Stomach smooth muscle (tissue), 2 donors: ENCODE measurements around the gene RNF121.

Experiments used
- H3K27ac ChIP-seq: one replicate; pipeline ENCODE4 v1.7.0; 2013; ENCODE audit warnings: mild to moderate bottlenecking, low read length, inconsistent platforms
- H3K27me3 ChIP-seq, 2 donors: one replicate each; pipeline ENCODE4 v1.7.0; 2013; ENCODE audit warnings: low read length in 2 of 2; ENCODE audit not compliant: insufficient read depth in 2 of 2, control insufficient read depth in 1 of 2
- H3K36me3 ChIP-seq, 2 donors: one replicate each; pipeline ENCODE4 v1.7.0; 2013; ENCODE audit warnings: low read length in 2 of 2; ENCODE audit not compliant: control insufficient read depth in 2 of 2, insufficient read depth in 2 of 2
- H3K4me1 ChIP-seq: one replicate; pipeline ENCODE4 v1.7.0; 2013; ENCODE audit warnings: low read length; ENCODE audit not compliant: control insufficient read depth, insufficient read depth
- H3K4me3 ChIP-seq, 2 donors: one replicate each; pipeline ENCODE4 v1.7.0; 2013; ENCODE audit warnings: low read length in 2 of 2
- H3K9ac ChIP-seq, 2 donors: one replicate each; pipeline ENCODE4 v1.7.0; 2013; ENCODE audit warnings: low read length in 2 of 2, mild to moderate bottlenecking in 1 of 2
- H3K9me3 ChIP-seq, 2 donors: one replicate each; pipeline ENCODE4 v1.7.0; 2013; ENCODE audit warnings: low read length in 2 of 2; ENCODE audit not compliant: control insufficient read depth in 2 of 2
- donor health status: healthy.
- donor health status: Pancreatic carcinoma.

RNF121 gene

GRCh38 chr11:71988050-71988449, 59.2 kb downstream of the RNF121 start:
- H3K9me3 ChIP-seq, result no peaks in the 10 kb centered on the region
- H3K36me3 ChIP-seq, result peaks cover 6 to 11% of the 10 kb centered on the region in 2 donors
- H3K27ac ChIP-seq, result peak overlapping the region; percentile 66
- no peak overlapping the region for H3K4me3 ChIP-seq
- H3K4me1 ChIP-seq, result peaks cover 18% of the 10 kb centered on the region
- no peaks in the 10 kb centered on the region for H3K27me3 ChIP-seq
- no peak overlapping the region for H3K9ac ChIP-seq

GRCh38 chr11:71990701-71991100, 61.9 kb downstream of the RNF121 start:
- H3K4me1 ChIP-seq, result peaks cover 18% of the 10 kb centered on the region
- H3K36me3 ChIP-seq, result peaks cover 5 to 8% of the 10 kb centered on the region in 2 donors
- no peak overlapping the region for H3K4me3 ChIP-seq
- H3K9ac ChIP-seq, result no peak overlapping the region
- no peak overlapping the region for H3K27ac ChIP-seq
- no peaks in the 10 kb centered on the region for H3K9me3 ChIP-seq
- H3K27me3 ChIP-seq, result no peaks in the 10 kb centered on the region

GRCh38 chr11:71991494-71991893, 62.6 kb downstream of the RNF121 start:
- H3K4me3 ChIP-seq, result no peak overlapping the region
- H3K4me1 ChIP-seq, result peaks cover 18% of the 10 kb centered on the region
- H3K9me3 ChIP-seq, result no peaks in the 10 kb centered on the region
- H3K9ac ChIP-seq, result no peak overlapping the region
- H3K27me3 ChIP-seq, result no peaks in the 10 kb centered on the region
- H3K27ac ChIP-seq, result no peak overlapping the region
- peaks cover 5 to 8% of the 10 kb centered on the region in 2 donors for H3K36me3 ChIP-seq

- Histone ChIP-seq H3K36me3 (peaks cover 5 to 8% of the 10 kb centered on the region in 2 donors), H3K27me3 (no peaks in the 10 kb centered on the region), H3K4me3 (no peak overlapping the region), H3K9me3 (no peaks in the 10 kb centered on the region), H3K27ac (no peak overlapping the region), H3K4me1 (peaks cover 14% of the 10 kb centered on the region), H3K9ac (no peak overlapping the region)
These were observed 63.4 kb downstream of the RNF121 start for GRCh38 chr11:71992136-71992730.

GRCh38 chr11:71994786-71995185, 65.9 kb downstream of the RNF121 start:
- H3K27me3 ChIP-seq, result no peaks in the 10 kb centered on the region
- no peak overlapping the region for H3K4me3 ChIP-seq
- no peak overlapping the region for H3K27ac ChIP-seq
- H3K36me3 ChIP-seq, result peaks cover 5 to 8% of the 10 kb centered on the region in 2 donors
- peaks cover 9% of the 10 kb centered on the region for H3K4me1 ChIP-seq
- H3K9ac ChIP-seq, result no peak overlapping the region
- no peaks in the 10 kb centered on the region for H3K9me3 ChIP-seq

- H3K27ac ChIP-seq, result no peak overlapping the region
- H3K9me3 ChIP-seq, result no peaks in the 10 kb centered on the region
- H3K27me3 ChIP-seq, result no peaks in the 10 kb centered on the region
- no peak overlapping the region for H3K9ac ChIP-seq
- peaks cover 3 to 4% of the 10 kb centered on the region in 2 donors for H3K36me3 ChIP-seq
- H3K4me1 ChIP-seq, result peaks cover 20% of the 10 kb centered on the region
- H3K4me3 ChIP-seq, result no peak overlapping the region
These were observed 67.0 kb downstream of the RNF121 start for GRCh38 chr11:71995726-71996291.

DNA sequence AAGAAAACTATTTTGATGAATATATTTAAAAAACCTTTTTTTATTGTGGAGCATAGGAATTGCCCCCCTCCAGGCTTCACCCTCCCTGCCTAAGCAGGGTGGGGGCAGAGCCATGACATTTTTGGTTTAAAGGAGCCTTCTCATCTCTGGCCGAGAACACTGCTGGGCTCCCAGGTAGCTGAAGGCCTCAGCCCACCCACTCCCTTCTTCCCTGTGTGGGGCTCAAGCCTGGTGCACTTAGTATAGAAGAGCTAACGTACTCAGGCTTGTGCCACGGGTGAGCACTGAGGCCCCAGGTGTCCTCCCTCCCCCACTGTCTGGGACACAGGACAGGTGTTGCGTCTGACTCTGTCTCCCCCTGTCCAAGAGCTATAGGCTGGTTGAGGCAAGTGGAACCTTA, 67.7 kb downstream of the RNF121 start:
- no peak overlapping the region for H3K9ac ChIP-seq
- no peak overlapping the region for H3K27ac ChIP-seq
- H3K4me1 ChIP-seq, result peaks cover 23% of the 10 kb centered on the region
- H3K4me3 ChIP-seq, result no peak overlapping the region
- no peaks in the 10 kb centered on the region for H3K27me3 ChIP-seq
- H3K36me3 ChIP-seq, result peaks cover under 1 to 4% of the 10 kb centered on the region in 2 donors
- no peaks in the 10 kb centered on the region for H3K9me3 ChIP-seq

GRCh38 chr11:71996946-71997345, 68.1 kb downstream of the RNF121 start:
- Histone ChIP-seq H3K27ac (no peak overlapping the region), H3K36me3 (peaks cover 3 to 7% of the 10 kb centered on the region in 2 donors)

DNA sequence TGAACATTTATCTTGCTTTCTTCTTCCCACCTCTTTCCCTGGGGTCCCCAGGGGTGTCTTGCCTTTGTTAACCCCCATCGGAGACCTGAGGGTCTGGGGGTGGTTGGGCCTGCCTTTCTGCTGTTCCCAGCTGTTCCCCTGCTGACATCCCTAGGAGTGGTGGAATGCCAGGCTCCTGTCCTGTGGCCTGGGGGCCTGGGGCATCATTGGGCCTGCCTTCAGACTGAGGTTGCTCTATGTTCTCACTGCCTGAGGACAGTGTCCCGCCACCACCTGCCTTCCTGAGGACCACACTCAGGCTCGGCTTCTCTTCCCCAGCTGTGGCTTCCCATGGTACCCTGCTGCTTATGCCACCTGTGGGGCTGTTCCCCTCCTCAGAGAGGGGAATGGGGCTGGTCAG, 68.7 kb downstream of the RNF121 start:
- no peaks in the 10 kb centered on the region for H3K9me3 ChIP-seq
- no peaks in the 10 kb centered on the region for H3K27me3 ChIP-seq
- H3K36me3 ChIP-seq, result peaks cover 8 to 12% of the 10 kb centered on the region in 2 donors
- H3K4me1 ChIP-seq, result peaks cover 23% of the 10 kb centered on the region
- H3K9ac ChIP-seq, result no peak overlapping the region
- no peak overlapping the region for H3K4me3 ChIP-seq
- no peak overlapping the region for H3K27ac ChIP-seq

More at GRCh38 chr11:71996946-71997345, 68.1 kb downstream of the RNF121 start:
- Histone ChIP-seq H3K4me1 (peaks cover 23% of the 10 kb centered on the region), H3K9me3 (no peaks in the 10 kb centered on the region), H3K9ac (no peak overlapping the region), H3K4me3 (no peak overlapping the region), H3K27me3 (no peaks in the 10 kb centered on the region)

DNA sequence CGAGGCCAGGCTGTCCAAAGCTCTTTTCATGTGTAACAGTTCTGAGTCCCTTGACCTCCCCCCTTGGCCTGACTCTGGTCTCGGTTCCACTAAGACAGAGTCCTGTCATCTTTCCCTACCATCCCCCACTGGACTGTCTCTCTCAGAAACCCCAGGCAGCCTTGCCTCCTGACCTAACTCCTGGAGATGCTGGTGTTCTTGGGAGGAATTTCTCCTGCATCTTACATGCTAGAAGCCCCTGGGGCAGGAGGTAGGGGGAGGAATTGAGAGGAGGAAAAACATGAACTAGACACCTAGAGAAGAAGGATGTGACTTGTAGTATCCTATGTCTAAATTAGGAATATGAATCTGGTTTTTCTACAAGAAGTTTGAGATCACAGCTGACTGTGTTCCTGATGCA, 69.2 kb downstream of the RNF121 start:
- H3K4me3 ChIP-seq, result no peak overlapping the region
- no peak overlapping the region for H3K9ac ChIP-seq
- no peaks in the 10 kb centered on the region for H3K27me3 ChIP-seq
- H3K9me3 ChIP-seq, result no peaks in the 10 kb centered on the region
- no peak overlapping the region for H3K27ac ChIP-seq
- H3K4me1 ChIP-seq, result peaks cover 23% of the 10 kb centered on the region
- H3K36me3 ChIP-seq, result peaks cover 12 to 16% of the 10 kb centered on the region in 2 donors

GRCh38 chr11:71998649-71999310, 69.9 kb downstream of the RNF121 start, which contains the start of gene IL18BP:
Gene IL18BP, plus strand, starts transcription at chr11:71998909. Its CDS starts 1,076 bp downstream, at chr11:71999985.
- peak within 1 kb of the TSS; percentile 54 to 58 for H3K4me3 ChIP-seq
- H3K9me3 ChIP-seq, result no peaks in the 10 kb centered on the region
- peak within 1 kb of the TSS; percentile 73 for H3K27ac ChIP-seq
- peaks cover 19 to 22% of the 10 kb centered on the region in 2 donors for H3K36me3 ChIP-seq
- peaks cover 23% of the 10 kb centered on the region for H3K4me1 ChIP-seq
- no peaks in the 10 kb centered on the region for H3K27me3 ChIP-seq
- H3K9ac ChIP-seq, result peak within 1 kb of the TSS; percentile 36 to 47
